ENCODE measurements around the gene SH3PXD2A. TPM values are rescaled to one million over a fixed set of nuclear protein-coding genes. Genes with fewer than 3 reads are reported as not detected.
A peak's percentile ranks its signal among the peaks of the same experiment; 100 is the strongest.

SH3PXD2A gene, protein sequence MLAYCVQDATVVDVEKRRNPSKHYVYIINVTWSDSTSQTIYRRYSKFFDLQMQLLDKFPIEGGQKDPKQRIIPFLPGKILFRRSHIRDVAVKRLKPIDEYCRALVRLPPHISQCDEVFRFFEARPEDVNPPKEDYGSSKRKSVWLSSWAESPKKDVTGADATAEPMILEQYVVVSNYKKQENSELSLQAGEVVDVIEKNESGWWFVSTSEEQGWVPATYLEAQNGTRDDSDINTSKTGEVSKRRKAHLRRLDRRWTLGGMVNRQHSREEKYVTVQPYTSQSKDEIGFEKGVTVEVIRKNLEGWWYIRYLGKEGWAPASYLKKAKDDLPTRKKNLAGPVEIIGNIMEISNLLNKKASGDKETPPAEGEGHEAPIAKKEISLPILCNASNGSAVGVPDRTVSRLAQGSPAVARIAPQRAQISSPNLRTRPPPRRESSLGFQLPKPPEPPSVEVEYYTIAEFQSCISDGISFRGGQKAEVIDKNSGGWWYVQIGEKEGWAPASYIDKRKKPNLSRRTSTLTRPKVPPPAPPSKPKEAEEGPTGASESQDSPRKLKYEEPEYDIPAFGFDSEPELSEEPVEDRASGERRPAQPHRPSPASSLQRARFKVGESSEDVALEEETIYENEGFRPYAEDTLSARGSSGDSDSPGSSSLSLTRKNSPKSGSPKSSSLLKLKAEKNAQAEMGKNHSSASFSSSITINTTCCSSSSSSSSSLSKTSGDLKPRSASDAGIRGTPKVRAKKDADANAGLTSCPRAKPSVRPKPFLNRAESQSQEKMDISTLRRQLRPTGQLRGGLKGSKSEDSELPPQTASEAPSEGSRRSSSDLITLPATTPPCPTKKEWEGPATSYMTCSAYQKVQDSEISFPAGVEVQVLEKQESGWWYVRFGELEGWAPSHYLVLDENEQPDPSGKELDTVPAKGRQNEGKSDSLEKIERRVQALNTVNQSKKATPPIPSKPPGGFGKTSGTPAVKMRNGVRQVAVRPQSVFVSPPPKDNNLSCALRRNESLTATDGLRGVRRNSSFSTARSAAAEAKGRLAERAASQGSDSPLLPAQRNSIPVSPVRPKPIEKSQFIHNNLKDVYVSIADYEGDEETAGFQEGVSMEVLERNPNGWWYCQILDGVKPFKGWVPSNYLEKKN
- 10 to 100 TPM; 62.6 to 93.6 TPM for total RNA-seq
- long read RNA-seq, donor 1, partial matches to known transcripts, result 6 of 48 reads
- long read RNA-seq, donor 1, other reads (novel, unspliced or antisense), result 42 of 48 reads
- long read RNA-seq, donor 2, partial matches to known transcripts, result 22 of 41 reads
- long read RNA-seq, donor 2, other reads (novel, unspliced or antisense), result 19 of 41 reads

DNA sequence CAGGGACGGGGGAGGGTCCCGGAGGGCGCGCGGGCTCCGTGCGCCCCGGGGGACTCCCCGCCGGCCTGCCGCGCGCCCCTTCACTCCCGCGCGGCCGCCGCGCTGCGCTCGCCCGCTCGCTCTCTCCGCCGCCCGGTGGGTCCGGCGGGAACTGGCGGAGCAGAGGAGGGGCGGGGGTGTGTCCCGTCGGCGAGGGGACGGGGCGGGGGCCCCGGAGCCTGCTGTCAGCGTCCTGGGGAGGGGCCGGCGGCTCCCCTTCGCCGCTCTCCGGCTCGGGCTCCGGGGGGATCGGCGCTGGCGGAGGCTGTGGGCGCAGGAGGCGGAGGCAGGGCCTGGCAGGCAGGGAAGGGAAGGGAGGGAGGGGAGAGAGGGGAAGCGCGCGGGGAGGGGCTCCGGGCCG is at the start of gene SH3PXD2A:
Gene SH3PXD2A (minus strand): TSS at position 153 of the 400 bp plus-strand sequence. CDS start 310 bp downstream, outside the sequence.
- peak; percentile 82 for DNase-seq (ENCODE audit: low spot score)
- intact Hi-C loops (cut with DNase I), result loop anchor here in 1 of 2 donors (10.0 kb wide), 1 partner anchor 261 kb away; no protein-coding TSS in a partner anchor

GRCh38 chr10:103901299-103901698 is 45.9 kb upstream of the SH3PXD2A start:
- DNase-seq (ENCODE audit: low spot score), result no peak
- intact Hi-C loops (cut with DNase I), result loop anchor here in 1 of 2 donors (10.0 kb wide), 1 partner anchor 224 kb away; the partner anchor contains the start of gene SFR1

DNA sequence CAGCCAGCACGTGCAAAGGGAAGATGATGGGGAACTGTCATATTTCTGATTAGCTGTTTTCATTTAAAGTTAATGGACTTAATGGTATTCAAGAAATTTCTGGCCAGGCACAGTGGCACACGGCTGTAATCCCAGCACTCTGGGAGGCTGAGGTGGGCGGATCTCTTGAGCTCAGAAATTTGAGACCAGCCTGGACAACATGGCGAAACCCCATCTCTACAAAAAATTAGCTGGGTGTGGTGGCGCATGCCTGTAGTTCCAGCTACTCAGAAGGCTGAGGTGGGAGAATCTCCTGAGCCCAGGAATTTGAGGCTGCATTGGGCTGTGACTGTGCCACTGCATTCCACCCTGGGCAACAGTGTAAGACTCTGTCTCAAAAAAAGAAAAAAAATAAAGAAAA is 43.9 kb upstream of the SH3PXD2A start:
- intact Hi-C loops (cut with DNase I), result no loop called here
- DNase-seq (ENCODE audit: low spot score), result no peak

DNA sequence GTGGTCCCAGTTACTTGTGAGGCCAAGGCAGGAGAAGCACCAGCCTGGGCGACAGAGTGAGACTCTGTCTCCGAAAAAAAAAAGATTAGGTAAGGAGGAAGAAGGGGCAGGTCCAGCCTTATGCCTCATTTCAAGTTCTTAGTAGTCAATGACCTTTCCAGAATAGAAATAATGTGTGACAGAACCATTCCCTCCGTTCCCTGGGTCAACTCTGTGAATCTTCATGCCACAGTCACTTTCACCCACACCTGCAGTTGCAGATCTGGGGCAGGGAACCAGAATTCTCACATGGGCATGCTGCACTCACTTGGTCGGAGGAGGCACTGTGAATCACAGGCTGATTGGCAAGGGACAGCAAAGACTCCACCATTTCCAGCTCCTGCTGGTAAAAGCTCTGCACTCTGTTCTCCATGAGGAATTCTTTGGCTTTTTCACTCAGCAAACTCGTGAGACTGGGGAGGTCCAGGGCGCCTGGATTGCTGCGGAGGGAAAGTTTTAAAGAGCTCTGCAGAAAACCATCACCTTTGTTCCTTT is 41.9 kb upstream of the SH3PXD2A start:
- no peak for DNase-seq (ENCODE audit: low spot score)
- intact Hi-C loops (cut with DNase I), result no loop called here

- no peak for DNase-seq (ENCODE audit: low spot score)
- intact Hi-C loops (cut with DNase I), result no loop called here
These were observed 40.8 kb upstream of the SH3PXD2A start for GRCh38 chr10:103896225-103896624.

- intact Hi-C loops (cut with DNase I), result no loop called here
These were observed 40.2 kb upstream of the SH3PXD2A start for GRCh38 chr10:103895411-103896186.

DNA sequence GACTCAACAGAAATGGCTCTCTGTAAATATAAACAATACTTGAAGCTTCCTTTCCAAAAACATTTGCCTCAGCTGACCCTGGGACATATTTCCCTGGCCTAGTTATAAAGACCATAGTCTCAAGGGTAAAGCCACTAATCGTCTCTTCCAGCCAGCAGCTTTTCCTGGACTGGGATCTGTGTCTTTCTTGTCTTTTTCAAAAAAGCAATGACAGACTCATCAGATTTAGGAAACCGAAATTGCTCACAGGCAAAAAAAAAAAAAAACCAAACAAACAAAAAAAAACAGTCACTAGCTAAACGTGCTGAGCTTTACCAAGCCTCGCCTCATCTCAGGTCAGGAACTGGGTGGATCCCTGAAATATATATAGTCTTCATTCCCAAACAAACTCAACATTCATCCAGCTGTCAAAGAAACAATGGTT is 39.1 kb upstream of the SH3PXD2A start:
- DNase-seq (ENCODE audit: low spot score), result no peak
- intact Hi-C loops (cut with DNase I), result no loop called here

More at GRCh38 chr10:103895411-103896186, 40.2 kb upstream of the SH3PXD2A start:
- DNase-seq (ENCODE audit: low spot score), result no peak

DNA sequence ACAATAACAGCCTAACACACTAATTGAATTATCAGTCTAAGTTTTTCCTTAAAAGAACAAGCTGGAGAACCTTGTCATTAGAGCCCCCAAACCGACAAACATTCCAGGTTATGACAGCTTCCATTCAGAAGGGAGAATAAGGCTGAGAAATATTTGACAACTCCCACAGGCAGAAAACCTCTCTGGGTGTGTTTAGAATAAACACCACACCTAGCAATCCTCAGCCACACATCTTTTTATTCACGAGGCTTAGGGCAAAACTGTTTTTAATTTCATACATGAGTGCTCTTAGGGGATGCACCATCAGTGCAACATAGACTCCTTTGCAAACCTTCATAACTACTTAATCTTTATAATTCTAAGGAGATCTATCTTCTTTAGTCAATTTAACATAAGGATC is 38.4 kb upstream of the SH3PXD2A start:
- DNase-seq (ENCODE audit: low spot score), result no peak
- intact Hi-C loops (cut with DNase I), result no loop called here

GRCh38 chr10:103892181-103892580 is 36.8 kb upstream of the SH3PXD2A start:
- no peak for DNase-seq (ENCODE audit: low spot score)
- intact Hi-C loops (cut with DNase I), result no loop called here

DNA sequence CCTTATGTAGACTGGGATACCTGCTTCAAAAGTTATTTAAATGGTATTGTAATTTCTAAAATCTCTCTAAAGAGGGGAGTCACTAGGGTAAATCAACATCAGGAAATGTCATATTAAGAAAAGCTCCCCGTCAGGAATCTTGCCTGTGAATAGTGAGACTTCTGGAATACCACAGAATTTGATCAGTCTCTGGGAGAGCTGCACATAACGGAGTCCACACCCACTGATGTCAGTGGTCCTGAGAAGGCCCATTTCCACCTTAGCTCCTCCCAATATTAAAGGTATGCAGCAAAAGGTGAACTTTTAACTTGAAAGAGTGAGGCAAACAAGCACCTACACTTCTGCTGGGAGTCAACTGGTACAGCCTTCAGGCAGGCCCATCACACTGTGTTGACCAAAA is 35.3 kb upstream of the SH3PXD2A start:
- intact Hi-C loops (cut with DNase I), result no loop called here
- DNase-seq (ENCODE audit: low spot score), result no peak

GRCh38 chr10:103890194-103890658 is 34.9 kb upstream of the SH3PXD2A start:
- intact Hi-C loops (cut with DNase I), result no loop called here
- DNase-seq (ENCODE audit: low spot score), result no peak

- no peak for DNase-seq (ENCODE audit: low spot score)
- intact Hi-C loops (cut with DNase I), result no loop called here
These were observed 33.8 kb upstream of the SH3PXD2A start for GRCh38 chr10:103889121-103889720.

- DNase-seq (ENCODE audit: low spot score), result no peak
- intact Hi-C loops (cut with DNase I), result no loop called here
These were observed 32.9 kb upstream of the SH3PXD2A start for GRCh38 chr10:103888113-103888841.

- intact Hi-C loops (cut with DNase I), result no loop called here
- DNase-seq (ENCODE audit: low spot score), result no peak
These were observed 30.2 kb upstream of the SH3PXD2A start for GRCh38 chr10:103885617-103886016.

DNA sequence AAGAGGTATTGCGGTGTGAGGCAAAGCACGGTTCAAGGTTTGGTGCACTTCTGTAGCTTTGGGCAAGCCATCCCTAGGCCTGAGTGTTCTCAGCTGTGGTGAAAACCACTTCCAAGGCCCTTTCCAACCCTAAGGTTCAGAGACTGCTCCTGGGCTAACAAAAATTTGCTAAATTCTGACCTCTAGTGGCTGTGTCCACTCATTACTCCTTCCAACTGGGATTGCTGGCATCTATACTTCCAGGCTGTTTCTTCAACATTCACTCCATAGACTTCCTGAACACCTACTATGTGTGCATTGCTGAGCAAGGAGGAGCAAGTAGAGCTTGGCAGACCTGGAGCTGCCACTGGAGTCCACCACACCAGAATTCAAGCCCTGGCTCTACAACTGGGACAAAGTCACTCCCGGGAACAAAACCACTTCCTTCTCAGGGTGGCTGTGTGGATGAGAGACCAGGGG is 29.3 kb upstream of the SH3PXD2A start:
- DNase-seq (ENCODE audit: low spot score), result no peak
- intact Hi-C loops (cut with DNase I), result no loop called here

DNA sequence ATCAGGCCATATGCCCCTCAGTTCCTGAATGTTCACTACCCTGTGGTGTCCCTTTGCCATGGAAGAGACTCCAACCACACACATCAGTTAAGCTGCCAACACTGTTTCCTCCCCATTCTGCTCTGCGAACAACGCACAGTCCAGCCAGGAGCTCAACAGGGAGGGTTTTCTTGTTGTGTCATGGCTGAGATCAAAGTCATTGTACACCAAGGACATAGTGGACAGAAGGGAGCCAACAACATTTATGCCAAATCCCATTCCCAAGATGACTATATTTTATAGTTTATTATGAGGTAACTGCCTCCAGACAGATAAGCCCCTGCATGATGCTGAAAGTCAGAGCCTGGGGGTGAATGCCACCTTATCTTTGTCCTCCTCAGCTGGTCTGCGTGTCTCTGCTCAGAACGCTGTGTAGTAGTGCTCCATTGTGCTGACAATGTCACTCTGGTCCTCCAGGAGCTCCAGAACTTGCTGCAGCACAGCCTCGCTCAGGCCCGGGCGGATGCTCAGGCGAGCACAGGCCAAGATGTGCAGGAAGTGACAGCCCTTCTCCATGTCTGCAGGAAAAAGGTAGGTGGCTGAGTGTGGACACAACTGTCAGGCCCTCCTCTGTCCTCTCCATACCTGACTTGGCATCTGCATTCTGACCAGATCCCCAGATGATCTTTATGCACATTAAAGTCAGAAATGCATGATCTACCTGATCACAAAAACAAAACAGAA is 27.1 kb upstream of the SH3PXD2A start:
- no peak for DNase-seq (ENCODE audit: low spot score)
- intact Hi-C loops (cut with DNase I), result no loop called here
